Measurements from ENCODE around the gene ARHGEF7.

DNA sequence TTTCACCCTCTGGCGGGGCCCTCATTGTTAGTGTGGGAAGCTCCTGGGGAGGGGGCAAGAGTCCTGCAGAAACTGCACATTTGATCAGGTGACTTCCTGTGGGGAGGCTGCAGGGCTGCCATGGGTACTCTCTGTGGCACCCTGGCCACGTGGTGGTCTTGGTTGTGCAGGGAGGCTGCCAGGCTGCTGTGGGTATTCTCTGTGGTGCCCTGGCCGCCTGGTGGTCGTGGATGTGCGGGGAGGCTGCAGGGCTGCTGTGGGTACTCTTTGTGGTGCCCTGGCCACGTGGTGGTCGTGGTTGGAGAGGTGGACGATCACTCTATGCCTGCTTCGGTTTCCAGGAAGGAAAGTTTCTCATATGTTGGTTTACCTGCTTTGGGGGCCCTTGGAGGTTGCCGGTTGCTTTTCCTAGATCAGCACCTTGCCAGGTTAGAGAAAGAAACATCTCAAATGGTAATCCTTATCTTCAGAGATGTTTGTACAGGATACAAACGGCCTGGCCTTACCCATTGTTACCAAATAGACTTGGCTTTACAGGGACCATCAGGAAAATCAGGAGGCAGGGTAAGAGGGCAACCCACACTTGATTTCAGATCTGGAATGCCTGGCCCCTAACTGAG, 228.2 kb downstream of the ARHGEF7 start:
- TF ChIP-seq CTCF (IDR thresholded peaks at IDR 0.05) (no peak), POLR2A (IDR thresholded peaks at IDR 0.05) (no peak)
